KMS-11 (cell line): ENCODE measurements around the gene CEP170B.
"Not testable (repeated sequence)": the region's sequence is repeated elsewhere in the genome, so short reads cannot be mapped to it uniquely, and the experiment has no call there.

Experiments used
- H2AFZ ChIP-seq: fragments of 200-600 bp; sonication (generic); 2 replicates; pipeline ENCODE4 v1.6.1; 2016; ENCODE audit warnings: antibody characterized with exemption, mixed run types, low read depth
- H3K27ac ChIP-seq: fragments of 200-600 bp; sonication (generic); 2 replicates; pipeline ENCODE4 v1.6.1; 2016; ENCODE audit warnings: mild to moderate bottlenecking, mixed run types
- H3K27me3 ChIP-seq: fragments of 200-600 bp; sonication (generic); 2 replicates; pipeline ENCODE4 v1.6.1; 2017; ENCODE audit warnings: mild to moderate bottlenecking, low read depth, mixed run types, moderate library complexity; ENCODE audit not compliant: insufficient read depth
- H3K36me3 ChIP-seq: fragments of 200-600 bp; sonication (generic); 2 replicates; pipeline ENCODE4 v1.6.1; 2017; ENCODE audit warnings: mild to moderate bottlenecking, mixed run types; ENCODE audit not compliant: insufficient read depth
- H3K4me1 ChIP-seq: fragments of 200-600 bp; sonication (generic); 2 replicates; pipeline ENCODE4 v1.6.1; 2016; ENCODE audit warnings: mild to moderate bottlenecking, low read depth, mixed run types; ENCODE audit not compliant: poor library complexity, severe bottlenecking
- H3K4me2 ChIP-seq: fragments of 200-600 bp; sonication (generic); 2 replicates; pipeline ENCODE4 v1.7.0; 2016; ENCODE audit warnings: mild to moderate bottlenecking, mixed run types
- H3K4me3 ChIP-seq: fragments of 200-600 bp; sonication (generic); IDR thresholded peaks from 2 replicates; pipeline ENCODE4 v1.6.1; 2017; ENCODE audit warnings: low read depth, low read length, mixed read lengths; ENCODE audit not compliant: insufficient read depth
- H3K79me2 ChIP-seq: fragments of 200-600 bp; sonication (generic); 2 replicates; pipeline ENCODE4 v1.6.1; 2016; ENCODE audit warnings: low read depth, mixed run types; ENCODE audit not compliant: insufficient read depth
- H3K9ac ChIP-seq: fragments of 200-600 bp; sonication (generic); 2 replicates; pipeline ENCODE4 v1.6.1; 2016; ENCODE audit warnings: mild to moderate bottlenecking, mixed run types
- H4K20me1 ChIP-seq: fragments of 200-600 bp; sonication (generic); 2 replicates; pipeline ENCODE4 v1.6.1; 2016; ENCODE audit warnings: mild to moderate bottlenecking, mixed run types; ENCODE audit not compliant: insufficient read depth
- TF ChIP-seq, protein P1 (sequence below): fragments of 200-600 bp; sonication (generic); conservative IDR thresholded peaks from 2 replicates; pipeline ENCODE4 v1.6.1; 2017; ENCODE audit warnings: low read depth, mild to moderate bottlenecking, antibody characterized with exemption, low read length, moderate library complexity, mixed read lengths

The CEP170B gene

DNA sequence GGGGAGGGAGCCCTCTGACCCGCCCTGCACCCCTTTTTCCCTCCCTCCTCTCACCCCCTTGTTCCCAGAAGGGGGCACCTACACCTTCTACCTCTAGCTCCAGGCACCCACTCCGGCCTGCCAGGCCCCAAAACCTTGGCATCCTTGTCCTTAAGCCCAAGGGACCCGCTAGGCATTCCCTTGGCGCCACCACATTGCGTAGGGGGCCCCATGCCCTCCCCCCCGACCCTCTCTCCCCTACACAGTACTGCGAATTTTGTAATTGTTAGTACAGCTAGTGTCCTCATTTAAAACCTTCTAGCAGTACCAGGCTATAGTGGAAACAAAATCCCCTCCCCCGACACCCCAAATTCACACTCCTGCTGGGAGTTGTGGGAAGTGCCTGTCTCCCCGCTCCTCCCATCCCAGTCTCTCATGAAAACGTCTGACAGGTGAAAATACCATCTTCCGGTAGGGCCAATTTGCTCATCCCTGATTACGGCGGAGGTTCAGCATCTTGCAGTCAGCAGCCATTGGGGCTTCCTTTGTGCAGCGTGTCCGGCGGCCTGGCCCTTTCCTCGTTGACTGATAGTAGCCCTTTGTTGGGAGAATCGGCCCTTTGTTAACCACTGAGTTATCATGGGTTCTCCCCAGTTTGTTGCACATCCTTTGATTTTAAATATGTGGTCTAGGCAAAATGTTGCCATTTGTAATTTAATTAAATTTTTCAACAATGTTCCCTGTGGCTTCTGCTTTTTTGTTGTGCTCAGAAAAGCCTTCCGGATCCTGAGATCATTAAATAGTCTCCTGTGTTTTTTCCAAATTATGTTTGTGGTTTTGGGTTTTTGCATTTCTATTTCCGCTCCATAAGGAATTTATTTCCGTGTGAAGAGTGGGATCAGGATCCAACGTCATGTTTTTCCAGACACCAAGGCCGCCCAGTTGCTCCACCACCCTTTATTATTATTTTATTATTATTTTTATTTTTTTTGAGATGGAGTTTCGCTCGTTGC is 7.9 kb upstream of the CEP170B start:
- Histone ChIP-seq H3K4me1 (no peaks in the 10 kb centered on the region), H3K27me3 (no peaks in the 10 kb centered on the region), H3K27ac (no peak overlapping the region), H3K79me2 (no peaks in the 10 kb centered on the region), H3K4me2 (no peak overlapping the region), H3K36me3 (no peaks in the 10 kb centered on the region), H2AFZ (no peak overlapping the region), H4K20me1 (no peaks in the 10 kb centered on the region), H3K4me3 (no peak overlapping the region), H3K9ac (no peak overlapping the region)
- TF ChIP-seq, protein P1, sequence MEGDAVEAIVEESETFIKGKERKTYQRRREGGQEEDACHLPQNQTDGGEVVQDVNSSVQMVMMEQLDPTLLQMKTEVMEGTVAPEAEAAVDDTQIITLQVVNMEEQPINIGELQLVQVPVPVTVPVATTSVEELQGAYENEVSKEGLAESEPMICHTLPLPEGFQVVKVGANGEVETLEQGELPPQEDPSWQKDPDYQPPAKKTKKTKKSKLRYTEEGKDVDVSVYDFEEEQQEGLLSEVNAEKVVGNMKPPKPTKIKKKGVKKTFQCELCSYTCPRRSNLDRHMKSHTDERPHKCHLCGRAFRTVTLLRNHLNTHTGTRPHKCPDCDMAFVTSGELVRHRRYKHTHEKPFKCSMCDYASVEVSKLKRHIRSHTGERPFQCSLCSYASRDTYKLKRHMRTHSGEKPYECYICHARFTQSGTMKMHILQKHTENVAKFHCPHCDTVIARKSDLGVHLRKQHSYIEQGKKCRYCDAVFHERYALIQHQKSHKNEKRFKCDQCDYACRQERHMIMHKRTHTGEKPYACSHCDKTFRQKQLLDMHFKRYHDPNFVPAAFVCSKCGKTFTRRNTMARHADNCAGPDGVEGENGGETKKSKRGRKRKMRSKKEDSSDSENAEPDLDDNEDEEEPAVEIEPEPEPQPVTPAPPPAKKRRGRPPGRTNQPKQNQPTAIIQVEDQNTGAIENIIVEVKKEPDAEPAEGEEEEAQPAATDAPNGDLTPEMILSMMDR = no peak

DNA sequence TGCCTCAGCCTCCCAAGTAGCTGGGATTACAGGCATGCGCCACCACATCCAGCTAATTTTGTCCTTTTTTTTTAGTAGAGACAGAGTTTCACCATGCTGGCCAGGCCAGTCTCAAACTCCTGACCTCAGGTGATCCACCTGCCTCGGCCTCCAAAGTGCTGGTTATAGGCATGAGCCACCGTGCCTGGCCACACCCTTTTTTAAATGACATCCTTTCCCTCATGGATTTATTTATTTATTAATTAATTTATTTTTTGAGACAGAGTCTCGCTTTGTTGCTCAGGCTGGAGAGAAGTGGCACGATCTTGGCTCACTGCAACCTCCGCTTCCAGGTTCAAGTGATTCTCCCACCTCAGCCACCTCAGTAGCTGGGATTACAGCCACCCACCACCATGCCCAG is 7.1 kb upstream of the CEP170B start:
- H3K4me1 ChIP-seq = not testable (repeated sequence)

DNA sequence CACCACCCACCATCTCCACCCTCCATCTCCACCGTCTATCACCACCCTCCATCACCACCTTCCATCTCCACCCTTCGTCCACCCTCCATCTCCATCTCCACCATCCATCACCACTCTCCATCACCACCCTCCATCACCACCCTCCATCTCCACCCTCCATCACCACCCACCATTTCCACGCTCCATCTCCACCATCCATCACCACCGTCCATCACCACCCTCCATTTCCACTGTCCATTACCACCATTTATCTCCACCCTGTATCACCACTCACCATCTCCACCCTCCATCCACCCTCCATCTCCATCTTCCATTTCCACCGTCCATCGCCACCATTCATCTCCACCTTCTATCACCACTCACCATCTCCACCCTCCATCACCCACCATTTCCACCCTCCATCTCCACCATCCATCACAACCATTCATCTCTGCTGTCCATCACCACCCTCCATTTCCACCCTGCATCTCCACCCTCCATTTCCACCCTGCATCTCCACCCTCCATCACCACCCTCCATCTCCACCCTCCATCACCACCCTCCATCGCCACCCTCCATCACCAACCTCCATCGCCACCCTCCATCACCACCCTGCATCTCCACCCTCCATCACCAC is 6.1 kb upstream of the CEP170B start:
- Histone ChIP-seq H3K9ac (no peak overlapping the region), H3K4me3 (no peak overlapping the region)

More for the DNA sequence above, 7.1 kb upstream of the CEP170B start:
- H3K4me2 ChIP-seq, H3K4me3 ChIP-seq, H3K79me2 ChIP-seq, H3K27ac ChIP-seq, H3K9ac ChIP-seq, H3K36me3 ChIP-seq, H3K27me3 ChIP-seq, H4K20me1 ChIP-seq, H2AFZ ChIP-seq: not testable (repeated sequence)

DNA sequence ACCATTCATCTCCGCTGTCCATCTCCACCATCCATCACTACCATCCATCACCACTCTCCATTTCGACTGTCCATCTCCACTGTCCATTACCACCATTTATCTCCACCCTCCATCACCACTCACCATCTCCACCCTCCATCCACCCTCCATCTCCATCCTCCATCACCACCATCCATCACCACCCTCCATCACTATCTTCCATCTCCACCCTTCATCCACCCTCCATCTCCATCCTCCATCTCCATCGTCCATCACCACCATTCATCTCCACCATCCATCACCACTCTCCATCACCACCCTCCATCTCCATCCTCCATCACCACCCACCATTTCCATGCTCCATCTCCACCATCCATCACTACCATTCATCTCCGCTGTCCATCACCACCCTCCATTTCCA is 5.2 kb upstream of the CEP170B start:
- no peak overlapping the region for H3K4me2 ChIP-seq
- no peak overlapping the region for H3K27ac ChIP-seq
- H2AFZ ChIP-seq = no peak overlapping the region
- TF ChIP-seq, protein P1 = no peak
- H3K4me3 ChIP-seq = no peak overlapping the region
- no peaks in the 10 kb centered on the region for H3K79me2 ChIP-seq
- no peaks in the 10 kb centered on the region for H3K4me1 ChIP-seq
- H3K9ac ChIP-seq = no peak overlapping the region
- H3K36me3 ChIP-seq = no peaks in the 10 kb centered on the region
- H3K27me3 ChIP-seq = 0 out of 2 replicates have a peak, but pooled peaks cover 2% of the 10 kb centered on the region
- no peaks in the 10 kb centered on the region for H4K20me1 ChIP-seq

More for the DNA sequence above, 6.1 kb upstream of the CEP170B start:
- Histone ChIP-seq H2AFZ (no peak overlapping the region), H3K4me1 (no peaks in the 10 kb centered on the region), H3K27me3 (0 out of 2 replicates have a peak, but pooled peaks cover 1% of the 10 kb centered on the region), H4K20me1 (no peaks in the 10 kb centered on the region), H3K79me2 (no peaks in the 10 kb centered on the region), H3K36me3 (no peaks in the 10 kb centered on the region), H3K27ac (no peak overlapping the region), H3K4me2 (no peak overlapping the region)
- TF ChIP-seq, protein P1 = no peak
